PFSK-1 (cell line): Measurements from ENCODE around the gene CCDC88C.

Source experiments
- FOXP2 ChIP-seq: optimal IDR thresholded peaks from 2 replicates; pipeline ENCODE3; 2011; ENCODE audit warnings: borderline replicate concordance, control low read depth, inconsistent platforms; ENCODE audit not compliant: insufficient read depth; ENCODE audit errors: extremely low read length, extremely low read depth
- POLR2AphosphoS5 ChIP-seq: IDR thresholded peaks from 2 replicates; pipeline ENCODE4 v1.6.1; 2012; ENCODE audit warnings: low read depth, mild to moderate bottlenecking, control low read depth, low read length, moderate library complexity
- REST ChIP-seq, 2 experiments: IDR thresholded peaks; 2 replicates each; pipeline versions ENCODE4 v1.6.1 to v1.8.0; 2011 to 2012; ENCODE audit warnings: low read depth in 2 of 2, low read length in 2 of 2, control low read depth in 1 of 2, inconsistent platforms in 1 of 2, mild to moderate bottlenecking in 1 of 2, moderate library complexity in 1 of 2; ENCODE audit not compliant: insufficient read depth in 1 of 2
- TAF1 ChIP-seq: IDR thresholded peaks from 2 replicates; pipeline ENCODE4 v1.6.1; 2012; ENCODE audit warnings: low read length, control low read depth, borderline replicate concordance; ENCODE audit not compliant: insufficient read depth

GRCh38 chr14:91303924-91304229 is 113.7 kb downstream of the CCDC88C start:
- TF ChIP-seq REST (IDR thresholded peaks at IDR 0.05; ENCODE audit: insufficient read depth in 1 of 2, low read depth in 2 of 2, low read length in 2 of 2) (no peak), TAF1 (no peak), POLR2AphosphoS5 (no peak), FOXP2 (no peak)
